HCT116 (cell line): ENCODE results near the gene DYDC2. TPM values are rescaled to one million over a fixed set of nuclear protein-coding genes. Genes with fewer than 3 reads are reported as not detected.
A peak's percentile ranks its signal among the peaks of the same experiment; 100 is the strongest.
"Not testable (repeated sequence)": the region's sequence is repeated elsewhere in the genome, so short reads cannot be mapped to it uniquely, and the experiment has no call there.

Experiments used
- ATAC-seq: fragments of 200-7000 bp; cut with Tn5 transposase; 2 replicates; pipeline ENCODE4 v1.9.1; 2020; ENCODE audit warnings: mild to moderate bottlenecking, moderate library complexity
- BruUV-seq: library from RNA; stranded (reverse); fragments of 400-500 nt; replicated peaks from 2 replicates; lab custom pipeline; 2021; lab: Mats Ljungman, UMichigan
- CTCF ChIA-PET: fragments of 300-600 bp; sonication (Branson Sonifier 250); formaldehyde crosslinking; loops from one replicate; lab custom pipeline; 2021; ENCODE audit warnings: antibody characterized with exemption; lab: Charles Lee
- POLR2A ChIA-PET: fragments of 300-600, 350-600 bp; sonication (Branson Sonifier 250); formaldehyde crosslinking; loops from one replicate; lab custom pipeline; 2021; ENCODE audit warnings: antibody characterized with exemption; lab: Charles Lee
- RAD21 ChIA-PET, 2 experiments: fragments of 300-600 bp; sonication (Branson Sonifier 250); formaldehyde crosslinking; loops; one replicate each; lab custom pipeline; 2023; ENCODE audit warnings: low total read pairs in 2 of 2; ENCODE audit not compliant: uncharacterized antibody in 2 of 2, unreplicated experiment in 2 of 2, low non-redundant PET in 1 of 2; lab: Charles Lee
- DNase-seq: peaks from one replicate; pipeline ENCODE4 v3.0.0-alpha.2; 2010; ENCODE audit warnings: low read depth, low spot score
- H2AFZ ChIP-seq: fragments of 200-600 bp; shearing (Covaris generic), sonication (generic); 2 replicates; pipeline ENCODE4 v1.6.1; 2017; ENCODE audit warnings: low read depth, mixed run types, mixed read lengths, antibody characterized with exemption, low read length; ENCODE audit not compliant: poor library complexity, severe bottlenecking
- H3K27ac ChIP-seq: 2 replicates; pipeline ENCODE4 v1.5.1; 2012; ENCODE audit warnings: low read depth, low read length
- H3K27me3 ChIP-seq: fragments of 200-600 bp; sonication (generic); 2 replicates; pipeline ENCODE4 v1.6.1; 2016; ENCODE audit warnings: mixed run types, low read length, mixed read lengths; ENCODE audit not compliant: insufficient read depth
- H3K36me3 ChIP-seq, 2 experiments: fragments of 200-500 bp in 1 of 2; fragments of 200-600 bp in 1 of 2; sonication (Bioruptor generic) in 1 of 2; sonication (generic) in 1 of 2; 2 replicates each; pipeline versions ENCODE4 v1.5.1 to v1.6.1; 2014 to 2016; ENCODE audit warnings: low read length in 2 of 2, inconsistent platforms in 1 of 2, mixed read lengths in 1 of 2, mixed run types in 1 of 2; ENCODE audit not compliant: insufficient read depth in 2 of 2, control insufficient read depth in 1 of 2
- H3K4me1 ChIP-seq, 2 experiments: fragments of 200-600 bp in 1 of 2; sonication (generic) in 1 of 2; 2 replicates each; pipeline versions ENCODE4 v1.5.1 to v1.6.1; 2012 to 2017; ENCODE audit warnings: low read length in 2 of 2, inconsistent platforms in 1 of 2, mild to moderate bottlenecking in 1 of 2, mixed read lengths in 1 of 2, mixed run types in 1 of 2, moderate library complexity in 1 of 2; ENCODE audit not compliant: insufficient read depth in 2 of 2, control insufficient read depth in 1 of 2
- H3K4me2 ChIP-seq: fragments of 200-600 bp; sonication (generic); 2 replicates; pipeline ENCODE4 v1.6.1; 2017; ENCODE audit warnings: mixed run types, low read length, mixed read lengths
- H3K4me3 ChIP-seq, 2 experiments: fragments of 200-600 bp in 1 of 2; sonication (generic) in 1 of 2; replicated peaks in 1 of 2; 2 replicates each; pipeline ENCODE4 v1.5.1; 2011 to 2016; ENCODE audit warnings: low read length in 2 of 2, control low read depth in 1 of 2, low read depth in 1 of 2, mild to moderate bottlenecking in 1 of 2, mixed read lengths in 1 of 2, mixed run types in 1 of 2
- H3K79me2 ChIP-seq: fragments of 200-600 bp; sonication (generic); 2 replicates; pipeline ENCODE4 v1.6.1; 2017; ENCODE audit warnings: mild to moderate bottlenecking, mixed run types, low read length, moderate library complexity, mixed read lengths; ENCODE audit not compliant: insufficient read depth
- H3K9ac ChIP-seq: fragments of 200-600 bp; sonication (generic); 2 replicates; pipeline ENCODE4 v1.6.1; 2016; ENCODE audit warnings: low read length, mixed read lengths
- H3K9me2 ChIP-seq: fragments of 200-600 bp; sonication (generic), shearing (Covaris generic); 2 replicates; pipeline ENCODE4 v1.6.1; 2017; ENCODE audit warnings: mixed run types, mild to moderate bottlenecking, moderate library complexity; ENCODE audit not compliant: insufficient read depth
- H3K9me3 ChIP-seq, 2 experiments: fragments of 200-500 bp in 1 of 2; fragments of 200-600 bp in 1 of 2; sonication (Bioruptor generic) in 1 of 2; sonication (generic) in 1 of 2; 2 replicates each; pipeline ENCODE4 v1.6.1; 2014 to 2017; ENCODE audit warnings: low read length in 2 of 2, mixed read lengths in 2 of 2, inconsistent platforms in 1 of 2, low read depth in 1 of 2, mild to moderate bottlenecking in 1 of 2, mixed run types in 1 of 2, moderate library complexity in 1 of 2; ENCODE audit not compliant: control insufficient read depth in 1 of 2, insufficient read depth in 1 of 2
- H4K20me1 ChIP-seq: fragments of 200-600 bp; sonication (generic), shearing (Covaris generic); 2 replicates; pipeline ENCODE4 v1.6.1; 2017; ENCODE audit warnings: mixed run types, mild to moderate bottlenecking, moderate library complexity; ENCODE audit not compliant: insufficient read depth
- ATF3 ChIP-seq: IDR thresholded peaks from 2 replicates; pipeline ENCODE4 v1.6.1; 2012
- EGR1 ChIP-seq: IDR thresholded peaks from 2 replicates; pipeline ENCODE4 v1.6.1; 2012; ENCODE audit warnings: low read depth
- EZH2phosphoT487 ChIP-seq: fragments of 200-600 bp; IDR thresholded peaks from 2 replicates; pipeline ENCODE4 v1.6.1; 2018; ENCODE audit warnings: antibody characterized with exemption, borderline replicate concordance
- JUND ChIP-seq: IDR thresholded peaks from 2 replicates; pipeline ENCODE4 v1.6.1; 2012
- POLR2A ChIP-seq: IDR thresholded peaks from 2 replicates; pipeline ENCODE4 v1.7.0; 2011; ENCODE audit warnings: borderline replicate concordance; ENCODE audit not compliant: insufficient read depth, insufficient read length; ENCODE audit errors: extremely low read depth
- REST ChIP-seq: IDR thresholded peaks from 2 replicates; pipeline ENCODE4 v1.6.1; 2012; ENCODE audit warnings: low read depth
- SIN3A ChIP-seq: IDR thresholded peaks from 2 replicates; pipeline ENCODE4 v1.6.1; 2012; ENCODE audit warnings: low read depth
- TCF7L2 ChIP-seq: IDR thresholded peaks from 2 replicates; pipeline ENCODE4 v1.7.0; 2011; ENCODE audit warnings: borderline replicate concordance, inconsistent platforms; ENCODE audit not compliant: insufficient read depth, insufficient read length; ENCODE audit errors: extremely low read depth
- intact Hi-C: fragments of 100-400 bp; cut with micrococcal nuclease; formaldehyde crosslinking; loops from 2 replicates; pipeline ENCODE4 v1.10.0; 2022
- total RNA-seq: library from RNA; stranded (reverse); gene quantifications from one replicate; pipeline ENCODE4 v1.2.1, GENCODE V29; 2021; ENCODE audit not compliant: unreplicated experiment

DYDC2 gene
- total RNA-seq, 1 experiment from 2014 or later = not detected

GRCh38 chr10:80356989-80357850 lies 639 bp downstream of the DYDC2 start (continued):
- TF ChIP-seq REST (no peak), ATF3 (no peak), SIN3A (no peak), EZH2phosphoT487 (no peak)

GRCh38 chr10:80357851-80358125 lies 1.2 kb downstream of the DYDC2 start:
- TF ChIP-seq JUND = no peak
- TF ChIP-seq POLR2A = no peak
- TF ChIP-seq EGR1 = peak; percentile 74
- no peak for TF ChIP-seq TCF7L2
- Histone ChIP-seq H3K9me3 (no peaks in the 10 kb centered on the region), H3K4me1 (peaks cover 8 to 11% of the 10 kb centered on the region in 2 experiments), H2AFZ (peak overlapping the region; percentile 26), H3K4me3 (no peak overlapping the region), H4K20me1 (no peaks in the 10 kb centered on the region), H3K27ac (no peak overlapping the region), H3K9me2 (no peaks in the 10 kb centered on the region), H3K4me2 (peak overlapping the region; percentile 44), H3K27me3 (no peaks in the 10 kb centered on the region), H3K79me2 (no peaks in the 10 kb centered on the region), H3K36me3 (no peaks in the 10 kb centered on the region), H3K9ac (no peak overlapping the region)
- POLR2A ChIA-PET = no interaction called here
- intact Hi-C loops = no loop called here
- no TSS peak for BruUV-seq
- DNase-seq (no peak), ATAC-seq (peak; percentile 58)
- RAD21 ChIA-PET = no interaction called here
- CTCF ChIA-PET = interaction anchor here (1.2 kb wide), 1 partner anchor 20 kb away, joined by 4 read pairs; no protein-coding TSS in a partner anchor

GRCh38 chr10:80358925-80359324 lies 2.3 kb downstream of the DYDC2 start:
- H3K4me2 ChIP-seq, H3K36me3 ChIP-seq, H3K79me2 ChIP-seq, H3K9ac ChIP-seq, H3K27me3 ChIP-seq, H3K9me3 ChIP-seq, H3K4me3 ChIP-seq, CTCF ChIA-PET, ATAC-seq, H3K9me2 ChIP-seq, BruUV-seq, RAD21 ChIA-PET, intact Hi-C loops, DNase-seq, H4K20me1 ChIP-seq, POLR2A ChIA-PET, H2AFZ ChIP-seq, H3K27ac ChIP-seq: not testable (repeated sequence)
- peaks cover 8 to 11% of the 10 kb centered on the region in 2 experiments for H3K4me1 ChIP-seq
